HCT116 (cell line): ENCODE measurements around the gene POU2AF2.

ENCODE experiments used
- POLR2A ChIP-seq: IDR thresholded peaks from 2 replicates; pipeline ENCODE4 v1.7.0; 2011; ENCODE audit warnings: borderline replicate concordance; ENCODE audit not compliant: insufficient read depth, insufficient read length; ENCODE audit errors: extremely low read depth
- SP1 ChIP-seq: IDR thresholded peaks from 2 replicates; pipeline ENCODE4 v1.6.1; 2012; ENCODE audit warnings: low read depth
- TF ChIP-seq, protein P1 (sequence below), 3 experiments: fragments of 200-600 bp in 1 of 3; sonication (generic) in 1 of 3; IDR thresholded peaks in 2 of 3; conservative IDR thresholded peaks in 1 of 3; 2 replicates each; pipeline ENCODE4 v1.5.1; 2012 to 2017; ENCODE audit warnings: low read depth in 2 of 3, low read length in 2 of 3, antibody characterized with exemption in 1 of 3, borderline replicate concordance in 1 of 3, control low read depth in 1 of 3, mild to moderate bottlenecking in 1 of 3, mixed read lengths in 1 of 3, mixed run types in 1 of 3, moderate library complexity in 1 of 3; ENCODE audit not compliant: insufficient read depth in 1 of 3
- TF ChIP-seq, protein P2 (sequence below): IDR thresholded peaks from 2 replicates; pipeline ENCODE4 v1.6.1; 2012

DNA sequence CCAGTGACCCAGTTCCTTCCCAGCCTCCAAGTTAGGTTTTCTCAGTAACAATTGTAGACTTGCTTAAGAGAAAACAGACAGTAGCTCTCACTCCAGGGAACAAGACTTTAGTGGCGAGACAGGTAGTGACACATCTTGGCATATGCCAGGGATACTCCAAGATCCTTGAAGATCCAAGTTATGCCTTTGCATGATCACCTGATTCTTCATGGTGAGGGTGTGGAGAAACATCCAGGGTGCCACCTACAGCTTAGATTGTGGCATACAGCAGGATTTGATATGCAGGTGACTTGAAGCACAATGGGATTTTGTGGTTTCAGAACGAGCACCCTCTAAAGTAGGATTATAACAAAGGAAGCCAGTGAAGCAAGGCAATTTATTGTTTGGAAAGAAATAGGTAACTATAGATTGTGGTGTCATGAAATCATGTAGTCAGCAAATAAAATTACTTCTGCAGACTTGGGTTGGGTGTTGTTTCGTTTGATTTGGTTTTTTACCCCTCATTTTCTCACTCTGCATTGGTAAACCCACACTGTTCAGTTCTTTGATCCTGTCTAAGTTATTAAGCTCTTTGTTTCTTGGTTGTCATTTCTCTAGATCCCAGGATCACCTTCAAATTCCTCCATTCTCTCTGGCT, 62.1 kb downstream of the POU2AF2 start:
- TF ChIP-seq, protein P1, sequence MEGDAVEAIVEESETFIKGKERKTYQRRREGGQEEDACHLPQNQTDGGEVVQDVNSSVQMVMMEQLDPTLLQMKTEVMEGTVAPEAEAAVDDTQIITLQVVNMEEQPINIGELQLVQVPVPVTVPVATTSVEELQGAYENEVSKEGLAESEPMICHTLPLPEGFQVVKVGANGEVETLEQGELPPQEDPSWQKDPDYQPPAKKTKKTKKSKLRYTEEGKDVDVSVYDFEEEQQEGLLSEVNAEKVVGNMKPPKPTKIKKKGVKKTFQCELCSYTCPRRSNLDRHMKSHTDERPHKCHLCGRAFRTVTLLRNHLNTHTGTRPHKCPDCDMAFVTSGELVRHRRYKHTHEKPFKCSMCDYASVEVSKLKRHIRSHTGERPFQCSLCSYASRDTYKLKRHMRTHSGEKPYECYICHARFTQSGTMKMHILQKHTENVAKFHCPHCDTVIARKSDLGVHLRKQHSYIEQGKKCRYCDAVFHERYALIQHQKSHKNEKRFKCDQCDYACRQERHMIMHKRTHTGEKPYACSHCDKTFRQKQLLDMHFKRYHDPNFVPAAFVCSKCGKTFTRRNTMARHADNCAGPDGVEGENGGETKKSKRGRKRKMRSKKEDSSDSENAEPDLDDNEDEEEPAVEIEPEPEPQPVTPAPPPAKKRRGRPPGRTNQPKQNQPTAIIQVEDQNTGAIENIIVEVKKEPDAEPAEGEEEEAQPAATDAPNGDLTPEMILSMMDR (IDR thresholded peaks at IDR 0.05 in 2 of 3, conservative IDR thresholded peaks at IDR 0.05 in 1 of 3; ENCODE audit: borderline replicate concordance in 1 of 3, insufficient read depth in 1 of 3, low read depth in 2 of 3, low read length in 2 of 3), result no peak
- TF ChIP-seq, protein P2, sequence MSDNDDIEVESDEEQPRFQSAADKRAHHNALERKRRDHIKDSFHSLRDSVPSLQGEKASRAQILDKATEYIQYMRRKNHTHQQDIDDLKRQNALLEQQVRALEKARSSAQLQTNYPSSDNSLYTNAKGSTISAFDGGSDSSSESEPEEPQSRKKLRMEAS, result no peak
- TF ChIP-seq POLR2A (no peak), SP1 (no peak)
